HepG2 (cell line): ENCODE data around the gene CD200. TPM values are rescaled to one million over a fixed set of nuclear protein-coding genes. Genes with fewer than 3 reads are reported as not detected.

Experiments used
- ARHGAP35 ChIP-seq: sonication (generic); formaldehyde crosslinking; IDR thresholded peaks from 2 replicates; pipeline ENCODE4 v1.9.0; 2022; ENCODE audit warnings: mild to moderate bottlenecking, inconsistent platforms, moderate library complexity, missing genetic modification reagents, borderline replicate concordance
- DNMT3B ChIP-seq: conservative IDR thresholded peaks from 2 replicates; pipeline ENCODE4 v1.6.1; 2016; ENCODE audit warnings: missing biosample characterization, control low read depth
- MED8 ChIP-seq: sonication (generic); formaldehyde crosslinking; IDR thresholded peaks from 2 replicates; pipeline ENCODE4 v1.8.1; 2023; ENCODE audit warnings: mild to moderate bottlenecking, missing genetic modification reagents; ENCODE audit not compliant: insufficient replicate concordance
- RFX1 ChIP-seq: fragments of 450-650 bp; IDR thresholded peaks from 2 replicates; pipeline ENCODE4 v1.6.1; 2017
- SIN3B ChIP-seq: fragments of 150-350 bp; IDR thresholded peaks from 2 replicates; pipeline ENCODE4 v1.6.1; 2014; ENCODE audit warnings: low read length
- ZNF160 ChIP-seq: sonication (generic); formaldehyde crosslinking; IDR thresholded peaks from 2 replicates; pipeline ENCODE4 v1.8.0; 2022; ENCODE audit warnings: mild to moderate bottlenecking, inconsistent platforms, missing genetic modification reagents
- ZNF629 ChIP-seq: sonication (generic); formaldehyde crosslinking; conservative IDR thresholded peaks from 2 replicates; pipeline ENCODE4 v1.5.0; 2020; ENCODE audit warnings: missing genetic modification reagents
- polyA plus RNA-seq, 8 experiments: library from polyadenylated mRNA; depleted of rRNA in 3 of 8; stranded (reverse) in 7 of 8; unstranded in 1 of 8; fragments of >200 nt; fragmentation: Illumina TruSeq in 4 of 8; extraction: Trizol in 4 of 8; gene quantifications; 2 replicates each; pipeline versions ENCODE4 v1.2.1 to v1.2.3, GENCODE V29; 2011 to 2016; ENCODE audit warnings: low read depth in 4 of 8, missing spikeins in 1 of 8, mixed read lengths in 1 of 8; ENCODE audit not compliant: insufficient read depth in 1 of 8
- total RNA-seq, 5 experiments: library from RNA; depleted of rRNA; stranded (reverse); fragments of >200 nt; fragmentation: Illumina TruSeq; extraction: Trizol; gene quantifications; 2 replicates each; pipeline ENCODE4 v1.2.3, GENCODE V29; 2016; ENCODE audit warnings: low read depth in 1 of 5
- TF ChIP-seq, protein P1 (sequence below): sonication (generic); formaldehyde crosslinking; IDR thresholded peaks from 2 replicates; pipeline ENCODE4 v1.8.0; 2022; ENCODE audit warnings: missing genetic modification reagents, low read depth, mild to moderate bottlenecking, borderline replicate concordance
- TF ChIP-seq, protein P2 (sequence below): sonication (generic); formaldehyde crosslinking; IDR thresholded peaks from 2 replicates; pipeline ENCODE4 v1.5.0; 2020; ENCODE audit warnings: missing genetic modification reagents, mild to moderate bottlenecking, borderline replicate concordance
- TF ChIP-seq, protein P3 (sequence below): sonication (generic); formaldehyde crosslinking; IDR thresholded peaks from 2 replicates; pipeline ENCODE4 v1.4.0; 2020; ENCODE audit warnings: mild to moderate bottlenecking, missing genetic modification reagents, borderline replicate concordance

The CD200 gene
- total and polyA plus RNA-seq, 2 of the 13 experiments (the other 11 are each of a cell fraction or from before 2014, with no cell fraction given): not detected

DNA sequence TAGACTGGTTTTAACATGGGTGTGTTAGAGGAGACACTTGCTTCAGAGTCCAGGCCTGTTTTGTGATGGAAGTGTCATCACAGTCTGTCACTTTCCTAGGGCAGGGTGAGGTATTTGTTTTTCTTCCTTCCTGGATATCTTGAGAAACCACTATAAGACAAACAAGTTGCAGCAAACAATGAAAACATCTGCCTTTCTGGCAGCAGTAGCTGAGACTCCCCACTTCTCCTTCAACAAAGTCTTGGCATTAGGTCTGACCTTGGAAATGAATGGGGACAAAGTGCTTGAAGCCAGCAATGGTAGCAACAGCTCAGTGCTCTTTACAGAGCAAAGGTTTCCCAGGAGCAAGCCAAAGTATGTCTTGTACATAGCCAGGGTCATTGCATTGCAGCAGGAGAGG is 64.6 kb downstream of the CD200 start (continued):
- TF ChIP-seq, protein P1, sequence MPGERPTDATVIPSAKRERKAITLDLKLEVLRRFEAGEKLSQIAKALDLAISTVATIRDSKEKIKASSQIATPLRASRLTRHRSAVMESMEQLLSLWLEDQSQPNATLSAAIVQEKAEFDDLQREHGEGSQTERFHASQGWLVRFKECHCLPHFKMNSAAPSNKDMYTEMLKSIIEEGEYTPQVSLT (CRISPR knock-in tag): no peak
- no peak for TF ChIP-seq RFX1
- no peak for TF ChIP-seq MED8 (CRISPR knock-in tag)
- TF ChIP-seq ARHGAP35: no peak
- TF ChIP-seq, protein P2, sequence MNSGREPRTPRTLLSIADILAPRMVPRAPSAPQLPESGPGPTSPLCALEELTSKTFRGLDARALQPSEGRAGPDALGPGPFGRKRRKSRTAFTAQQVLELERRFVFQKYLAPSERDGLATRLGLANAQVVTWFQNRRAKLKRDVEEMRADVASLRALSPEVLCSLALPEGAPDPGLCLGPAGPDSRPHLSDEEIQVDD (CRISPR knock-in tag): no peak
- TF ChIP-seq ZNF160 (CRISPR knock-in tag): no peak
- TF ChIP-seq, protein P3, sequence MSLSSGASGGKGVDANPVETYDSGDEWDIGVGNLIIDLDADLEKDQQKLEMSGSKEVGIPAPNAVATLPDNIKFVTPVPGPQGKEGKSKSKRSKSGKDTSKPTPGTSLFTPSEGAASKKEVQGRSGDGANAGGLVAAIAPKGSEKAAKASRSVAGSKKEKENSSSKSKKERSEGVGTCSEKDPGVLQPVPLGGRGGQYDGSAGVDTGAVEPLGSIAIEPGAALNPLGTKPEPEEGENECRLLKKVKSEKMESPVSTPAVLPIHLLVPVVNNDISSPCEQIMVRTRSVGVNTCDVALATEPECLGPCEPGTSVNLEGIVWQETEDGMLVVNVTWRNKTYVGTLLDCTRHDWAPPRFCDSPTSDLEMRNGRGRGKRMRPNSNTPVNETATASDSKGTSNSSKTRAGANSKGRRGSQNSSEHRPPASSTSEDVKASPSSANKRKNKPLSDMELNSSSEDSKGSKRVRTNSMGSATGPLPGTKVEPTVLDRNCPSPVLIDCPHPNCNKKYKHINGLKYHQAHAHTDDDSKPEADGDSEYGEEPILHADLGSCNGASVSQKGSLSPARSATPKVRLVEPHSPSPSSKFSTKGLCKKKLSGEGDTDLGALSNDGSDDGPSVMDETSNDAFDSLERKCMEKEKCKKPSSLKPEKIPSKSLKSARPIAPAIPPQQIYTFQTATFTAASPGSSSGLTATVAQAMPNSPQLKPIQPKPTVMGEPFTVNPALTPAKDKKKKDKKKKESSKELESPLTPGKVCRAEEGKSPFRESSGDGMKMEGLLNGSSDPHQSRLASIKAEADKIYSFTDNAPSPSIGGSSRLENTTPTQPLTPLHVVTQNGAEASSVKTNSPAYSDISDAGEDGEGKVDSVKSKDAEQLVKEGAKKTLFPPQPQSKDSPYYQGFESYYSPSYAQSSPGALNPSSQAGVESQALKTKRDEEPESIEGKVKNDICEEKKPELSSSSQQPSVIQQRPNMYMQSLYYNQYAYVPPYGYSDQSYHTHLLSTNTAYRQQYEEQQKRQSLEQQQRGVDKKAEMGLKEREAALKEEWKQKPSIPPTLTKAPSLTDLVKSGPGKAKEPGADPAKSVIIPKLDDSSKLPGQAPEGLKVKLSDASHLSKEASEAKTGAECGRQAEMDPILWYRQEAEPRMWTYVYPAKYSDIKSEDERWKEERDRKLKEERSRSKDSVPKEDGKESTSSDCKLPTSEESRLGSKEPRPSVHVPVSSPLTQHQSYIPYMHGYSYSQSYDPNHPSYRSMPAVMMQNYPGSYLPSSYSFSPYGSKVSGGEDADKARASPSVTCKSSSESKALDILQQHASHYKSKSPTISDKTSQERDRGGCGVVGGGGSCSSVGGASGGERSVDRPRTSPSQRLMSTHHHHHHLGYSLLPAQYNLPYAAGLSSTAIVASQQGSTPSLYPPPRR: no peak
- no peak for TF ChIP-seq DNMT3B
- no peak for TF ChIP-seq ZNF629 (CRISPR knock-in tag)
- no peak for TF ChIP-seq SIN3B
- TF ChIP-seq, all 625 proteins: peak for 0
